Activated naive CD4-positive, alpha-beta T cell treated with anti-CD3 and anti-CD28 coated beads for 36 hours (primary cell): Measurements from ENCODE around the gene ACSS2. TPM values are rescaled to one million over a fixed set of nuclear protein-coding genes. Genes with fewer than 3 reads are reported as not detected.
A peak's percentile ranks its signal among the peaks of the same experiment; 100 is the strongest.

Source experiments
- CTCF ChIA-PET: fragments of 350-600 bp; sonication (Branson Sonifier 250); formaldehyde crosslinking; loops from one replicate; lab custom pipeline; 2021; ENCODE audit warnings: antibody characterized with exemption; lab: Charles Lee
- DNase-seq: peaks from one replicate; pipeline ENCODE4 v3.0.0-alpha.2; 2020
- H3K27ac Mint-ChIP-seq: one replicate; pipeline ENCODE4 v1.8.0; 2021; ENCODE audit warnings: mild to moderate bottlenecking, mixed read lengths
- H3K27me3 Mint-ChIP-seq: one replicate; pipeline ENCODE4 v1.8.0; 2021; ENCODE audit warnings: low read depth, mixed read lengths
- H3K36me3 Mint-ChIP-seq: one replicate; pipeline ENCODE4 v1.8.0; 2021; ENCODE audit warnings: low read depth, mixed read lengths
- H3K4me1 Mint-ChIP-seq: one replicate; pipeline ENCODE4 v1.8.0; 2021; ENCODE audit warnings: low read depth, mixed read lengths
- H3K4me3 Mint-ChIP-seq: one replicate; pipeline ENCODE4 v1.8.0; 2021; ENCODE audit warnings: mild to moderate bottlenecking, moderate library complexity, mixed read lengths
- H3K9me3 Mint-ChIP-seq: one replicate; pipeline ENCODE4 v1.8.0; 2021; ENCODE audit warnings: mixed read lengths
- intact Hi-C: fragments of 100-400 bp; cut with micrococcal nuclease; formaldehyde crosslinking; loops from one replicate; pipeline ENCODE4 v1.15.1; 2023
- total RNA-seq, 2 experiments: library from RNA; stranded (reverse); gene quantifications; one replicate each; pipeline ENCODE4 v1.2.3, GENCODE V29; 2021

The ACSS2 gene
- total RNA-seq, 2 experiments from 2014 or later = 71.3 to 73.6 TPM

DNA sequence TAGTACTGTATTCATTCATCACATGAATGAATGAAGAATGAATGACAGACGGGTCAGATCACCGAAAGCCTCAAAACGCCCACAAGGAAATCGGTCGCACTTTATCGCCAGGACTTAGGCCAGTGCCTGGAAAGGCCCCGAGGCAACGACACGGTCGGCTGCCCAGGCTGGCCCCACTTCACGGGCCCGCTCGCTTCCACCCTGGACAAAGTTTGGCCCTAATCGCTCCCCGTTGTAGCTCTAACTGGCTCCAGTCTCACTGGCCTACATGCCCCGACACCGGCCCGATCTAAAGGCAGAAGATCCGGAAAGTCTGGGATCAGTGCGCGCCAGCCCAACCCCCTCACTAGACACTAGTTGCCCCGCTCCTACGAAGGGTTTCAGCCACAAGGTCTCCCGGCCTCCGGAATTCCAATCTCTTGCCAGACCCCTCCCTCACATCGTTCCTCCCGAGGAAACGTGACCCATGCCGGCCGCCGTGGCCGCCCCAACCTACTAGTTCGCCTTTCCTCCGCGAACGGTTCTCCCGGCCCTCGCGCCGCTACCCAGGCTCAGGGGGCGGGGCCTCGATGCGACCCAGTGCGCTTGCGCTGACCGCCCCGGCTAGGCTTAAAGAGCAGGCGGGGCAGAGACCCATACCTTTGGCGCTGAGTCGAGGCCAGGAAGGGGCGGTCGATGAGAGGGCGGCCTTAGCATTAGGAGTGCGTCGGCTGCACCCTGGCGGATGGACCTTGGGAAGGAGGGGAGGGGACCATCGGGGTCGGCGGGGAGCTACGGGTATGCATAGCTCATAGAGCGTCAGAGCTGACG lies 79.0 kb downstream of the ACSS2 start, which contains the start of the genes GSS and MYH7B:
GSS (minus strand) TSS at position 576 of the 810 bp plus-strand sequence. CDS start 3,954 bp downstream, outside the sequence.
MYH7B (plus strand) TSS at position 638 of the 810 bp plus-strand sequence. CDS start 22,138 bp downstream, outside the sequence.
- Mint-ChIP-seq H3K4me3 (peak within 1 kb of the TSS; percentile 98), H3K9me3 (no peaks in the 10 kb centered on the region), H3K36me3 (peaks cover 5% of the 10 kb centered on the region), H3K27ac (peak within 1 kb of the TSS; percentile 92), H3K4me1 (peaks cover 30% of the 10 kb centered on the region), H3K27me3 (no peaks in the 10 kb centered on the region)
- intact Hi-C loops = loop anchor here (1.0 to 5.0 kb wide), 9 partner anchors 37 to 592 kb away; partner anchors contain the start of genes EDEM2, ITCH, MMP24OS and NCOA6
- CTCF ChIA-PET = interaction anchor here (0.6 to 6.5 kb wide), 11 partner anchors 10 to 122 kb away, joined by 3 to 122 read pairs (median 4); partner anchors contain the start of genes ACSS2 and GGT7
- peak; percentile 99 for DNase-seq

DNA sequence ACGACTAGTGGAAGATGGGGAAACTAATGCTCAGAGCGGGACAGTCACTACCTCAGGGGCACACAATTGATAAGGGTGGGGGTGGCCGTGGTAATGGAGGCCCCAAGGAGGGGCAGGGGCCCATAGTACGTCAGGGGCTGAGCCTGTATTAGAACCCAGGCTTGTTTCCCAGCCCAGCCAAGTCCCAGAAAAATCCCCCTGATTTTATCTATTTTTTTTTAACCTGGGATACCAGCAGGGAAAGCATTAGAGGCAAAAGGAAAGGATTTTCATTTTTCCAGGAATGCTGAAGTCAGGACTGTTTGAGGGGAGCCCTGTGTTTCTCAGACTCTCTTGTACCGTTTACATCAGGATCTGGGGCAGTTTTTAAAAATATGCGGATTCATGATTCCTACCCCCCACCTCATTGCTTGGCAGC lies 79.6 kb downstream of the ACSS2 start:
- no peaks in the 10 kb centered on the region for H3K27me3 Mint-ChIP-seq
- peaks cover 36% of the 10 kb centered on the region for H3K4me1 Mint-ChIP-seq
- peak overlapping the region; percentile 92 for H3K27ac Mint-ChIP-seq
- CTCF ChIA-PET = interaction anchor here (0.6 to 6.5 kb wide), 12 partner anchors 11 to 139 kb away, joined by 3 to 122 read pairs (median 4); partner anchors contain the start of genes ACSS2 and GGT7
- no peaks in the 10 kb centered on the region for H3K9me3 Mint-ChIP-seq
- H3K36me3 Mint-ChIP-seq = peaks cover 5% of the 10 kb centered on the region
- intact Hi-C loops = loop anchor here (5.0 kb wide), 2 partner anchors 191 to 321 kb away; partner anchors contain the start of genes EDEM2 and MMP24OS
- no peak for DNase-seq
- H3K4me3 Mint-ChIP-seq = peak overlapping the region; percentile 98

DNA sequence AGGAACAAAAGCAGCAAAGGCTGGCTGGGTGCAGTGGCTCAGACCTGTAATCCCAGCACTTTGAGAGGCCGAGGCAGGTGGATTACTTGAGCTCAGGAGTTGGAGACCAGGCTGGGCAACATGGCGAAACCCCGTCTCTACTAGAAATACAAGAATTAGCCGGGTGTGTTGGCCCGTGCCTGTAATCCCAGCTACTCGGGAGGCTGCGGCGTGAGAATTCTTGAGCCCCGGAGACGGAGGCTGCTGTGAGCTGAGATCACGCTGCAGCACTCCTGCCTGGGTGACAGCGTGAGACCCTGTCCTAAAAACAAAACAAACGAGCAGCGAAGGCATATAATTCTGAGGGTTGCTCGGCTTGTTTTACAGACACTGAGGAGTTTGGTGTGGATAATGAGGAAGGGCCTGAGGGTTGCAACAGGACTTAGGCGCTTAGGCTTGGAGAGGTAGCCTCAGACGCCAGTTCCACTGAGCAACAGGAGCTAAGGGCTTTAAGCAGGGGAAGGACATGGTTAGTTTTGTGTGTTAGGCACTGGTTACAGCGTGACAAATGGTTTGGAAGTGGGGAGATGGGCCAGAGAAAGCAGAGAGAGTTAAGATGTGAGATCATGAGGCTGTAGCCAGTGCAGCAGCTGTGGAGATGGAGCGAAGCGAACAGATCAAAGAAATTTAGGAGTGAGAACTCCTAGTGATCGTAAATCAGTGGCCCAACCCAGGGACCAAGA lies 80.5 kb downstream of the ACSS2 start:
- H3K27me3 Mint-ChIP-seq = no peaks in the 10 kb centered on the region
- H3K4me3 Mint-ChIP-seq = no peak overlapping the region
- CTCF ChIA-PET = interaction anchor here (0.6 to 6.5 kb wide), 7 partner anchors 12 to 190 kb away, joined by 3 to 122 read pairs (median 3); partner anchors contain the start of genes ACSS2, EDEM2 and GGT7
- no peak overlapping the region for H3K27ac Mint-ChIP-seq
- peaks cover 36% of the 10 kb centered on the region for H3K4me1 Mint-ChIP-seq
- intact Hi-C loops = loop anchor here (5.0 kb wide), 2 partner anchors 190 to 320 kb away; partner anchors contain the start of genes EDEM2 and MMP24OS
- no peak for DNase-seq
- no peaks in the 10 kb centered on the region for H3K9me3 Mint-ChIP-seq
- peaks cover 5% of the 10 kb centered on the region for H3K36me3 Mint-ChIP-seq

DNA sequence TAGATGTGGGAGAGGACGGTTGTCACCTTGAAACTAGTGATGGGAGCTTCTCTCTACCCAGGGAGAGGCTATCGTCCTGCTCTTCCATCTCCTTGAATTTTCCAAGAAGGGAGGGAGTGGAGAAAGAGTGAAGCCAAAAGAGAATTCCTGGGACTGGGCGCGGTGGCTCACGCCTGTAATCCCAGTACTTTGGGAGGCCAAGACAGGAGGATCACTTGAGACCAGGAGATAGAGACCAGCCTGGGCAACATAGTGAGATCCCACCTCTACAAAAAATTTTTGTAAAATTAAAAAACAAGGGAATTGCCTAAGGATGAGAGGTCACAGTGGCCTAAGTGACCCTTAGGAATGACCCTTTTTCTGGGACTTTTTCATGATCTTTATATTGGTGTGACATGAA lies 88.1 kb downstream of the ACSS2 start:
- DNase-seq = no peak
- CTCF ChIA-PET = interaction anchor here (3.8 kb wide), 1 partner anchor 90 kb away, joined by 29 read pairs; the partner anchor contains the start of gene GGT7
- no peak overlapping the region for H3K4me3 Mint-ChIP-seq
- H3K27me3 Mint-ChIP-seq = no peaks in the 10 kb centered on the region
- intact Hi-C loops = no loop called here
- H3K36me3 Mint-ChIP-seq = no peaks in the 10 kb centered on the region
- peak overlapping the region; percentile 37 for H3K27ac Mint-ChIP-seq
- no peaks in the 10 kb centered on the region for H3K9me3 Mint-ChIP-seq
- peaks cover 6% of the 10 kb centered on the region for H3K4me1 Mint-ChIP-seq

DNA sequence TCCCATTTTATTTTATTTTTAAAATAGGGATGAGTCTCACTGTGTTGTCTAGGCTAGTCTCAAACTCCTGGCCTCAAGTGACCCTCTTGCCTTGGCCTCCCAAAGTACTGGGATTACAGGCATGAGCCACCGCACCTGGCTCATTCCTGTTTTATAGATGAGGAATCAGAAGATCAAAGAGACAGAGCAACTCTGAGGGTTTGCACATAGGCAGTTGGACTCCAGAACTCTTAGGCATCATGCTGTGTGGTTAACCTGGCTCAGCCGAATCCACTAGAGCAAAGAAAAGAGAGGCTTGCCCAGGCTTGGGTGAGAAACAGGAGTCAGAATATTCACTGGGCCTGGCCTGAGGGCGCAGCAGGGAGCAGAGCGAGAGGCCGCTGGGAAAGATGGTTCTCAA lies 88.6 kb downstream of the ACSS2 start:
- CTCF ChIA-PET = no interaction called here
- no peak overlapping the region for H3K4me3 Mint-ChIP-seq
- peaks cover 6% of the 10 kb centered on the region for H3K4me1 Mint-ChIP-seq
- H3K27me3 Mint-ChIP-seq = no peaks in the 10 kb centered on the region
- intact Hi-C loops = no loop called here
- H3K36me3 Mint-ChIP-seq = no peaks in the 10 kb centered on the region
- H3K9me3 Mint-ChIP-seq = no peaks in the 10 kb centered on the region
- DNase-seq = no peak
- H3K27ac Mint-ChIP-seq = no peak overlapping the region

DNA sequence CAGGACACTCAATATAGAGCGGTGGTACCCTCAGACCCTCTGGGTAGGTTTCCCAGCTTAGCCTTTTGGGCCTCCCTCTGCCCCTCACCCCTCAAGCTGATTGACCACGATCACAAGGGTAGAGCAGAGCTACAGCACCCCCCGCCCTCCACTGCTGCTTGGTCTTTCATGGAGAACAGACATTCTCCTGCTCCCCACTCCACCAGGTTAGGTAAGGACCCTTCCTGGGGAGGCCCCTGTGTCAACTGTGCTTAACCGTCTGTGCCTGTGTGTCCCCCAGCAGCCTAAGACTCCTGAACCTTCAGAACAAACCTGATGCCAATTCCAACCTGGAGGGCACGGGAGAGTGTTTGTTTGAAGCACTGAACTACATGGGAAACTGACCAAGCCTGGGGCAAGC lies 91.0 kb downstream of the ACSS2 start:
- intact Hi-C loops = no loop called here
- Mint-ChIP-seq H3K27me3 (no peaks in the 10 kb centered on the region), H3K4me3 (no peak overlapping the region), H3K27ac (no peak overlapping the region), H3K4me1 (no peaks in the 10 kb centered on the region), H3K36me3 (no peaks in the 10 kb centered on the region), H3K9me3 (no peaks in the 10 kb centered on the region)
- no peak for DNase-seq
- CTCF ChIA-PET = no interaction called here

DNA sequence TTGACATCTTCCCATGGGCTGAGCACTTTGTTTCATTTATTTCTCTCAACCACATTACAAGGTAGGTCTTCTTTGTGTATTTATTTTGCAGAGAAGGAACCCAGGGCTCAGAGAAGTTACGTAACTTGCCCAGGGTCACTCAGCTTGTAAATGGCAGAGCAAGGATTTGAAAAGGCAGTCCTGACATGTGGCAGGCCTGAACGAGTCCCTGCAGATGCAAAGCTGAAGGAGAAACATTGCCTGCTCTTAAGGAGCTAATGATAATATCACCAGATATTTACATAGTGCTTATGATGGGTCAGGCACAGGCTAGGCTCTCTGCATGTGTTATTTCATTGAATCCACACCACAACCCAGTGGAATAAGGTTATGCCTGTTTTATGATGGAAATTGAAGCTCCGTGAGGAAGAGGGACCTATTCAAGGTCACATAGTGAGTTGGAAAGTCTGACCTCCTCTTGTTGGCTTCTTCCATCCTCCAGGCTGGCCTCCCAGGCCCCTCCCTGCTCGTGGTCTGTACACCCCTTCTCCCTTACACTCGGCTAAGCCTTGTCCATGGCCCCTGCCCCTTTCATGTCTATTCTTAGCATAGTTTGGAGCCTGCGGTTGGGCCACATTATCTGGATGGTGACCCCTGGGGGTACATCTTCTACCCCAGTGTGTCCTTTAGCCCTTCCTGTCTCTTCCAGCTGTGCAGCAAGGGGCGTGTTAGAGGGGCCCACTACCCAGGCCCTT lies 91.8 kb downstream of the ACSS2 start:
- H3K27ac Mint-ChIP-seq = no peak overlapping the region
- H3K4me1 Mint-ChIP-seq = no peaks in the 10 kb centered on the region
- H3K4me3 Mint-ChIP-seq = no peak overlapping the region
- no peaks in the 10 kb centered on the region for H3K9me3 Mint-ChIP-seq
- no peak for DNase-seq
- H3K27me3 Mint-ChIP-seq = no peaks in the 10 kb centered on the region
- CTCF ChIA-PET = no interaction called here
- intact Hi-C loops = no loop called here
- no peaks in the 10 kb centered on the region for H3K36me3 Mint-ChIP-seq

DNA sequence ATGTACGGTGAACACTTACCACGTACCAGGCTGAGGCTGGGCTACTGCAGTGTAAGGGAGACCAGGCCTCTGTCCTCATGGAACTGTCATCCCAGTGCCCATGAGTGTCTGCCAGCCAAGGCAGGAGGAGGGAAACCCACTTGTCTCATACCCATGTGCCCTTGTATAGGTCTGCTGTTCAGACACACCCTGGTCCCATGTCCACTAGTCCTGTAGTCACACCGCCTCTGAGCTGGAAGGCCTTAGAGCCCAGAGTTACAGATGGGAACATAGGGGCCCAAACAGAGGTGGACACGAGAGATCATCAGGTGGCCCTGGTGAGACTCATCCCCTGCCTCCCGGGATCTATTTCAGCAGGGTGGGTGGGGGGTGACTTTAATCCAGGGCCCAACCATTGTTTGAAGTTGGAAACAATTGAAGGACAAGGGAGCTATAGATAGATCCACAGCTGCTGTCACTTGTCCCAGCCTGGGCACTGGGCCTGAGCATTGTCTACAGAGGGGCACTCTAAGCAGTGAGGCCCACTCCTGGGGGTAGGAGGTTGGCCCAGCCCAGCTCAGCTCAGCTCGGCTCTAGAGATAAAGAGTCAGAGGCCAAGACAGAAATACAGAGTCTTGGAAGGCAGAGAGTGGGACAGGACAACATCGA lies 93.9 kb downstream of the ACSS2 start:
- DNase-seq = no peak
- Mint-ChIP-seq H3K27ac (no peak overlapping the region), H3K4me1 (no peaks in the 10 kb centered on the region), H3K9me3 (no peaks in the 10 kb centered on the region), H3K36me3 (no peaks in the 10 kb centered on the region), H3K4me3 (no peak overlapping the region), H3K27me3 (no peaks in the 10 kb centered on the region)
- CTCF ChIA-PET = no interaction called here
- intact Hi-C loops = no loop called here

DNA sequence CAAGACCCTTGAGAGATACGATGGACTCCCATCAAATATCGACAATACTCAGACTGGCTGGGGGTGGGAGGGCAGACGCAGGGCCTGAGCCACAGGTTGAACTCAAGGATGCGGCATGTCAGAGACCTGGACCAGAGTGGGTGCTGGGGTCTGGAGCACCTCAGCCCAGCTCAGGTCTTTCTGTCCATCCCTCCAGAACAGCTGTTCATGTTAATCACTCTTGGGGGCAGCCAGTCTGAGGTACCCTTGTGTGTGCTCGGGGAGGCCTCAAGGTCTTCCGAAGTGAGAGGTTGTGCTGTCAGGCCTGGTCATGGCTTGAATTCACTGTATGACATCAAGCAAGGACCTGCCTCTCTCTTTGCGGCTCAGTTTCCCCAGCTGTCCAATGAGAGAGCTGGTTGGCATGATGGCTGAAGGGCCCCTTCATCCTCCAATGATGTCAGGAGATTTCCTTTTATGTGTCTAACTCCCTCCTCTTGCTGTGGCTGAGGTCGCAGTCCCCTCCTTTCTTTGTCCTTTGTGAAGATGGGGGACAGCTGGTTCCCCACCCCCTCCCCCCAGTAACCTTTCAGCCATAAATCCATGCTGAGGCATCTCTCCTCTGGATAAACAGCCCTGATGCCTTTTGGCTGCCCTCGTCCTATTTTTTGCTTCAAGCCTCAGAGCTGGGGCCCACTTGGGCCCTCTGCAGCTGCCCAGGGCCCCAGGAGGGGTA lies 94.6 kb downstream of the ACSS2 start:
- Mint-ChIP-seq H3K4me1 (no peaks in the 10 kb centered on the region), H3K27ac (no peak overlapping the region), H3K9me3 (no peaks in the 10 kb centered on the region), H3K36me3 (no peaks in the 10 kb centered on the region), H3K4me3 (no peak overlapping the region), H3K27me3 (no peaks in the 10 kb centered on the region)
- intact Hi-C loops = no loop called here
- CTCF ChIA-PET = no interaction called here
- no peak for DNase-seq

DNA sequence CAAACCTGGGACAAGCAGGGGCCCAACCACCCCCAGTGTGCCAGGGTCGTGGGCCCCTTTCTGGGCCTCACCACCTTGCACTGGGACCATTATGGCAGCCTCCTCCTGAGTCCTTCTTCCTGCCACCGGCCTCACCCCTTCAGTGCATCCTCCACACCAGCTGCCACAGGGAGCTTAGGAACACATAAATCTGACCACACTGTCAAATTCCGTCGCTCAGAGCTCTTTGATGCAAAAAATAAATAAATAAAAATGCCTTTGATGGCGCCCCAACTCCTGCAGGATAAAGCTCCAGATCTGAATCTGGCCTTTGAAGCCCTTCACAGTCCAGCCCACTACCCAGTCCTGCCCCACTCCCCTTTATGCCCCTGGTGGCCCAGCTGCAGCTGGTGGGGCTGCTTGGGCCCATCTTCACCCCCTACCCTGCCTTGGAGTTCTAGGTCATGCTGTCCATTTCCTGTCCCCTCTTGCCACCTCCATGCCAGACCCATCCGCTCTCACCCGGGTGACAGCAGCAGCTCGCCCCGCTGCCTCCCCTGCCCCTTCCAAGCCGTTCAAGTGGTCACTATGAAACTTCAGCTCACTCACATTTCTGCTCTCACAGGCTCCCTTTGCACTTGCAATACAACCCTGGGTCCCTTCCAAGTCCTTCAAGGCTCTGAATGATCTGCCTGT lies 95.3 kb downstream of the ACSS2 start:
- Mint-ChIP-seq H3K27ac (no peak overlapping the region), H3K27me3 (no peaks in the 10 kb centered on the region), H3K36me3 (no peaks in the 10 kb centered on the region), H3K4me3 (no peak overlapping the region), H3K9me3 (no peaks in the 10 kb centered on the region), H3K4me1 (no peaks in the 10 kb centered on the region)
- intact Hi-C loops = no loop called here
- CTCF ChIA-PET = interaction anchor here (0.5 to 1.3 kb wide), 2 partner anchors 16 to 201 kb away, joined by 3 read pairs; no protein-coding TSS in a partner anchor
- no peak for DNase-seq
